GM18526 (cell line): ENCODE measurements around the gene YPEL5.

ENCODE experiments used
- POLR2A ChIP-seq: IDR thresholded peaks from 3 replicates; pipeline ENCODE4 v1.6.1; 2011; ENCODE audit not compliant: insufficient read length; ENCODE audit errors: extremely low read depth

YPEL5 gene

DNA sequence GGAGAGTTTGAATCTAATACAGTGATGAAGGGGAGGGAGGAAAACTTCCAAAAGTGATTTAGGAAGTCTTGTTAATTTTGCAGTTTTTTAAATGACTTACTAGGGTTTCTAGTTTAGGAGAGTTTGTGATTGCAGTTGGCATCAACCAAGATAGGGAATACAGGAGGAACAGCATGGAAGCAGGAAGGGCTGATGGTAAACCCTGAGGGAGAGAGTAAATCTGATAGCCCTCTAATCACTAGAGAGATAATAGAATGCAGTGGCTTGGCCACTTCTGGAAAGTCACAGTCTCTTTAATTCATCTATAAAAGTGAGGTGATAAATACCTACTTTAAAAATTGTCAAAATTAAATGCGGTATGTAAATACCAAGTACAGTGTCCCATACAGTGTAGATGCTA lies 5.6 kb downstream of the YPEL5 start:
- TF ChIP-seq POLR2A, result no peak

- no peak for TF ChIP-seq POLR2A
Measured at GRCh38 chr2:30155202-30155601, 8.4 kb downstream of the YPEL5 start.

- TF ChIP-seq POLR2A, result no peak
Measured at GRCh38 chr2:30155889-30156658, 9.3 kb downstream of the YPEL5 start.

GRCh38 chr2:30157616-30158015 lies 10.8 kb downstream of the YPEL5 start:
- no peak for TF ChIP-seq POLR2A

GRCh38 chr2:30159766-30160165 lies 13.0 kb downstream of the YPEL5 start:
- no peak for TF ChIP-seq POLR2A

DNA sequence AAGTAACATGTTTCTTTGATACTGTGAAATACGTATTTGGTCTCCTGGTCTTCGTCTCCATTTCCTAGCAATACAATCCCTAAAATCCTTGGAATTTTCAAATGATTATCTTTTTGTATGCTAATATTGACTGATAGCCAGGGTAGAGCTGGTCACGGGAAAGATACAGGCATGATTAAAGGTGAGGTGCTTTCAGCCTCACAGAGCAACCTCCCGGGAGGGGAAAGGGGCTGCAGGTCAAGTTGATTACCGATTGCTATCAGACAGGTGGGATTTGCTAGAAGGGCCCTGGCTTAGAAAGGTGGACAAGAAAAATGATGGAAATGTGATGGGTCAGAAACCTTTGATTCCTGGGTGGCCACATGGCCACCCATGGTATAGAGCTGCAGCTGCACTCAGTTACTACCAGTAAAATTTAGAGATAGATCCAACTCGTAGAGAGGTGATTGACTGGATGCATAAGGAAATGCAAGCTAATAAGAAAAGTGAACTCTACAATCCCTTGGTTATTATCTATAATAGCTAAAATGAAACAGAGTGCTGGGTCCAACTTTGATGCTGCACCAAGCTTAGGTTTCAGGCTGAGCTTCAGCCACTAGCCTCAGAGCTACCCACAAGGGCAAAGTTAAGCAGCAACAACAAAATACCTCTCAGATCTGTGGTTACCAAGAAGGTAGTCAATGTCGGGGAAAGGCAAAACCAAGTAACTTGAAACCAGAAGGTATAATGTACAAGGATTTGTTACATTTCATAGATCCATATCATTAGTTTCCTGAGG lies 15.3 kb downstream of the YPEL5 start:
- no peak for TF ChIP-seq POLR2A

GRCh38 chr2:30162806-30163205 lies 16.0 kb downstream of the YPEL5 start:
- no peak for TF ChIP-seq POLR2A

DNA sequence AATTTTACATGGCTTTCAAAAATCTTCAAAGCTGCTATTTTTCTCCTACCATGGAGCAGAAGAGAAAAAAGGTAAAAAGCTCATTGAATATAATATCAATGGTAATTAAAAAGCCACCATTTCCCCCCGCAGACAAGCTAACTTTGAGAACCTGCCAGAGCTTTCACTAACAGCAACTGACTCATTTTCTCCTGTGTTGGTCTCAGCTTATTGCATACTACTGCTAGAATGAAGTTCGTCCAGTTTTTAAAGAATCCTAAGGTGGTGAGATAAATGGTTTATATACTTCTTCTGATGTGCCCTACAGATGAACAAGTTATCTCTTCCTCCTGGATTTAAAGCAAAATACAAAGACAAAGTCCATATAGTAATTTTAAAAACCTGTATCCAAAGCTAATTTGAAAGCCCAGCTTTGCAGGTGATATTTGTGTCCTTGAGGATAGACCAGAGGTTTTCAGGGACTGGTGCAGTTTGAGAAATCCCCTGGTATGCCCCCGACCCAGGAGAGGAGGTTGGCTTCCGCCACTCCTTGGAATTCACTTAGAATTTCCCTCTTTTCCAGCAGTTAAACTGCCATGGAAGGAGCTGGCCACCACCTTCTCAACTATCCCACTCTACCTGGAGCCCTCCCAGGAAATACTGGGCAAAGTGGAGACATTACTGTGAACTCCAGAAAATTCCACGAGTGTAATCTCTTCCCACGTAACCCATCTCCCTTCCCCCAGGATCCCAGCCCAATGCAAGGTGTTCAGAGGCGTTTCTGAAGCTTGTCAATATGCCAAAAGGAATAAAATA lies 17.5 kb downstream of the YPEL5 start:
- TF ChIP-seq POLR2A, result no peak

DNA sequence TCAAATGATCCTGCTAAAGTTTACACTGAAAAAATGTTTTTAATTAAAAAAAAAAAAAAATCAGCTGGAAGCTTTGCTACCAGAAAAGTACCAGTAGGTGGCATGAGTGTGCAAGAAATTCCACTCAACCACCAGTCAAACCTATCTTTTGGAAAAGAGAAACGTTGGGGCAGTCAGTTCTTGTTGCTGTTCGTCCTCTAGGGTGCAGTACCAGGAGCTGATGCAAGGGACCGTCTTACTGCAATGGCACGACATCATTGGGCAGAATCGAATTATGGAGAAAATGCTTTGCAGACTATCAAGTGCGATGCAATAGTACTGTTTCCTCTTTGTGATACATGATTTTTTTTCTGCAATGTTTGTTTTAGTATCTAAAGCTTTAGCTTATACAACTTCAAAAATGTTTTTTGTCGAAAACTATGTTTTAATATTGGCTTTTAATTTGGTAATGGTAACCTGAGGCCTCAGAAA lies 18.3 kb downstream of the YPEL5 start:
- no peak for TF ChIP-seq POLR2A

- no peak for TF ChIP-seq POLR2A
Measured at GRCh38 chr2:30165617-30166016, 18.8 kb downstream of the YPEL5 start.

DNA sequence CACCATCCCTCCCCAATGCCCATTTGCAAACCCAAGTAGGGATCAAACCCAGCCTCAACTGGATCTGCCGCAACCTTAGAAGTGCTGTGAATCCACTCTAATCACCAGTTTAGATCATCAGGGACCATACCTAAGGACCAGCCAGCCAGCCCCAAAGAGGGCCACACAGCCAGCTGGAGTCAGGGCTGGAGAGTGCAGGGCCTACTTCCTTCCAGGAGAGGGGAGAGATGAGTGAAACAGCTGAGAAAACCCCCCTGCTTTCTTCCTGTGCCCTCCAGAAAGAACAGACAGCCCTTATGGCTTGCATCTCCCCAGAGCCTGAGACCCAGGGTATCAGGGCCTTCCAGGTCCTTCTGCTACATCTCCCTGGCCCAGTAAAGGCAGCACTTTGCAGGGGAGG lies 25.8 kb downstream of the YPEL5 start:
- no peak for TF ChIP-seq POLR2A

DNA sequence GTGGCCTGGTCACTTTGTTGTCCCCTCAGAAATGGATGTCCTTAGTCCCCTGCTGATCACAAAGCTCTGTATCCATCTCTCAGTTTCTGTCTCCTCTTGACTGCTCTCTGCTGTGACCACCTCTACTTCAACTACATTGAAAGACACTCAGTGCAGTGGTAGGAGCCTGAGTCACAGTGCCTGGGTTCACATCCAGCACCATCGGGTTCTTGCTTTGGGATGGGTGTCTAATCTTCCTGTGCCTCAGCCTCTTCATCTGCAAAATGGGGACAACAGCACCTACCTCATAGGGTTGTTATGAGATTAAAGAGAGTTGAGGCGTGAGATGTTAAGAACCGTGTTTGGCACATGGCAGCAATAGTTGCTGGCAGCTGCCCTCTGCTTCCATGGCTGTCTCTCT lies 30.6 kb downstream of the YPEL5 start:
- TF ChIP-seq POLR2A, result no peak

- no peak for TF ChIP-seq POLR2A
Measured at GRCh38 chr2:30177956-30178355, 31.1 kb downstream of the YPEL5 start.

GRCh38 chr2:30178618-30179434 lies 32.0 kb downstream of the YPEL5 start:
- no peak for TF ChIP-seq POLR2A

DNA sequence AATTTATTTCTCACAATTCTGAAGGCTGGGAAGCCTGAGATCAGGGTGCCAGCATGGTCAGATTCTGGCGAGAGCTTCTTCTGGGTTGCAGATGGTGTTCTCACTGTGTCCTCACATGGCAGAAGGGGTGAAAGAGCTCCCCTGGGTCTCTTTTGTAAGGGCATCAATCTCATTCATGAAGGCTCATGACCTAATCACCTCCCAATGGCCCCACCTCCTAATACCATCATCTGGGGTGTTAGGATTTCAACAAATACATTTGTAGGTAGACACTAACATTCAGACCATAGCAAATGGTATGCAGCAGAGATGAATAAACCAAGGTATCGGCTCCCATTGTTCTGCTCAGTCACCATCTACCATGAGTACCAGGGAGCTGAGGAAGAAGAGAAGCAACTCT lies 32.7 kb downstream of the YPEL5 start:
- no peak for TF ChIP-seq POLR2A
